ENCODE measurements around the gene TOR3A. TPM values are rescaled to one million over a fixed set of nuclear protein-coding genes. Genes with fewer than 3 reads are reported as not detected.

TOR3A gene
- total RNA-seq, 1 donor from 2014 or later = 14.5 TPM

- no peak overlapping the region for H3K9ac ChIP-seq (ENCODE audit: low read length)
- no peak overlapping the region for H2AFZ ChIP-seq (ENCODE audit: low read depth, low read length)
- H3K4me2 ChIP-seq (ENCODE audit: low read length) = no peak overlapping the region
- no peaks in the 10 kb centered on the region for H3K27me3 Mint-ChIP-seq (ENCODE audit: low read depth, unreplicated experiment)
- no peaks in the 10 kb centered on the region for H3K9me3 Mint-ChIP-seq (ENCODE audit: unreplicated experiment)
- H4K20me1 ChIP-seq (ENCODE audit: insufficient read depth, low read length) = no peaks in the 10 kb centered on the region
- DNase-seq (ENCODE audit: low read depth) (no peak), FAIRE-seq (peak; percentile 37)
- TF ChIP-seq CTCF (IDR thresholded peaks at IDR 0.05; ENCODE audit: insufficient read depth, low read depth, low read length) = no peak
- no peak for TF ChIP-seq EZH2 (IDR thresholded peaks at IDR 0.05; ENCODE audit: insufficient read depth, low read length)
- no peak overlapping the region for H3K27ac ChIP-seq (ENCODE audit: low read depth, low read length)
- no peak overlapping the region for H3K4me3 ChIP-seq (ENCODE audit: insufficient read depth, low read depth, low read length)
- H3K9me3 ChIP-seq (ENCODE audit: insufficient read depth, low read depth, low read length) = no peaks in the 10 kb centered on the region
- no peaks in the 10 kb centered on the region for H3K36me3 ChIP-seq (ENCODE audit: insufficient read depth, low read length)
- H3K4me1 Mint-ChIP-seq (ENCODE audit: low read depth, unreplicated experiment) = peaks cover 17% of the 10 kb centered on the region
- no peak overlapping the region for H3K4me3 Mint-ChIP-seq (ENCODE audit: unreplicated experiment)
- H3K79me2 ChIP-seq (ENCODE audit: insufficient read depth, low read length) = no peaks in the 10 kb centered on the region
- H3K27ac Mint-ChIP-seq (ENCODE audit: unreplicated experiment) = no peak overlapping the region
- peaks cover 5% of the 10 kb centered on the region for H3K4me1 ChIP-seq (ENCODE audit: insufficient read depth, low read length)
- H3K36me3 Mint-ChIP-seq (ENCODE audit: low read depth, unreplicated experiment) = peaks cover 16% of the 10 kb centered on the region
- H3K27me3 ChIP-seq (ENCODE audit: insufficient read depth, low read length) = no peaks in the 10 kb centered on the region
These were observed 25.9 kb upstream of the TOR3A start for GRCh38 chr1:179055937-179056336.

- no peaks in the 10 kb centered on the region for H3K27me3 Mint-ChIP-seq (ENCODE audit: low read depth, unreplicated experiment)
- H3K4me1 ChIP-seq (ENCODE audit: insufficient read depth, low read length) = peaks cover 5% of the 10 kb centered on the region
- H2AFZ ChIP-seq (ENCODE audit: low read depth, low read length) = no peak overlapping the region
- H3K27me3 ChIP-seq (ENCODE audit: insufficient read depth, low read length) = no peaks in the 10 kb centered on the region
- FAIRE-seq (peak; percentile 43), DNase-seq (ENCODE audit: low read depth) (peak; percentile 55)
- H3K4me3 Mint-ChIP-seq (ENCODE audit: unreplicated experiment) = peak overlapping the region; percentile 41
- no peak overlapping the region for H3K4me3 ChIP-seq (ENCODE audit: insufficient read depth, low read depth, low read length)
- H3K36me3 ChIP-seq (ENCODE audit: insufficient read depth, low read length) = no peaks in the 10 kb centered on the region
- H3K9me3 ChIP-seq (ENCODE audit: insufficient read depth, low read depth, low read length) = no peaks in the 10 kb centered on the region
- H3K79me2 ChIP-seq (ENCODE audit: insufficient read depth, low read length) = no peaks in the 10 kb centered on the region
- TF ChIP-seq CTCF (IDR thresholded peaks at IDR 0.05; ENCODE audit: insufficient read depth, low read depth, low read length) (no peak), EZH2 (IDR thresholded peaks at IDR 0.05; ENCODE audit: insufficient read depth, low read length) (no peak)
- peak overlapping the region; percentile 88 for H3K27ac Mint-ChIP-seq (ENCODE audit: unreplicated experiment)
- H3K9ac ChIP-seq (ENCODE audit: low read length) = no peak overlapping the region
- no peaks in the 10 kb centered on the region for H3K9me3 Mint-ChIP-seq (ENCODE audit: unreplicated experiment)
- H4K20me1 ChIP-seq (ENCODE audit: insufficient read depth, low read length) = no peaks in the 10 kb centered on the region
- H3K27ac ChIP-seq (ENCODE audit: low read depth, low read length) = peak overlapping the region; percentile 24
- H3K4me2 ChIP-seq (ENCODE audit: low read length) = peak overlapping the region; percentile 51
- H3K4me1 Mint-ChIP-seq (ENCODE audit: low read depth, unreplicated experiment) = peaks cover 17% of the 10 kb centered on the region
- peaks cover 16% of the 10 kb centered on the region for H3K36me3 Mint-ChIP-seq (ENCODE audit: low read depth, unreplicated experiment)
These were observed 23.1 kb upstream of the TOR3A start for GRCh38 chr1:179058487-179059483.
